Measurements from ENCODE around the gene CPNE4.

The CPNE4 gene

DNA sequence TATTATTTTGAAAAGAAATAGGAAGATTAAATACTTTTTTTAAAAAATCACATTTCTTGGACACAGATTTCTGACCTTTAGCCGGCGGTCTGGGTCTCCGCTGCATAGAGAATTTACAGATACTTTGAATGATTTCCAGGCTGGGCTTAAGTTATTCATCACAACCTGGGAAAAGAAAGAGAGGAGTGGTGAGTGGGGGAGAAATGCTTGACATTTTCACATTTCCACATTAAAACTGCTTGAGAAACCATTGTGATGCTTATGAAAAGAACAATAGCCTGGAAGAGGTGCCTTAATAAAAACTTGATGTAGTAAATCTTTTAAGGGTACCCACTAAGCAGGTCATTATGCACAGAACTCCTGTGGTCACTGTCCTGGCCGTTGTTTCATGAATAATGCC, 365.2 kb downstream of the CPNE4 start:
- DNase-seq, result no peak

DNA sequence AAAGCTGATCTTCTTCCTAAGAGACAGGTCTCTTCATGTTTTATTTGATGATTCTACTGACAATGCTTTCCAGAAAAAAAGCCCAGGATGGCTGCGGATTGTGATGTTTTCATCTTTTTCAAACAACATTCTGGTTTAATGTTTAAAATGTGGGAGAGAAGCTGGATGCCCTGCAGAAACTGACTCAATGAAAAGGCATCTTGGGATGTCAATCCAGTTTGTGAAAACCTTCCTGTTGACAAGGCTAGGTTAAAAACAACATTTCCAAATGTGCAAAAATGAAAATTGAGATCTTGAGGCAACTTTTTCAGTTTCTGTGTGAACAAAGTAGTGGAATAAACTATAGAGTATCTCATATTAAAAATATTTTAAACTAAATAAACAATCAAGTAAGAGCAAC, 376.0 kb downstream of the CPNE4 start:
- DNase-seq, result no peak

DNA sequence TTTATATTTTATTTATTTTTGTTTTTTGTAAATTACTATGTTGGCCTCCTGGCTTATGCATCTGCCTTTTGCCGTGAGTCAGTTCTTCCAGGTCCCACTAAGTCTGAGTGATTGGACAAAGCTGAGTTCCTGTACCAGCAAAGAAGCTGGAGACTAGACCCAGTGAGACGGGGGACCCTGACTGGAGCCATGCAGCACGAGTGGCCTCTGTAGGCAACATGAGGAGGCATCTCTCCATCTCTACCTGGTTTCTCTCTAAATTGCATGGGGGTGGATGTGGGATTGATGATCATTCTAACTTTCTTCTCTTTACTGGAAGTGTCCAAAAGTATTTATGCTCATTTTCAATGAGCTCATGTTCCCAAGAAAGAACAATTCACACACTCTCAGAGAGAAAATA, 376.7 kb downstream of the CPNE4 start:
- DNase-seq, result no peak

DNA sequence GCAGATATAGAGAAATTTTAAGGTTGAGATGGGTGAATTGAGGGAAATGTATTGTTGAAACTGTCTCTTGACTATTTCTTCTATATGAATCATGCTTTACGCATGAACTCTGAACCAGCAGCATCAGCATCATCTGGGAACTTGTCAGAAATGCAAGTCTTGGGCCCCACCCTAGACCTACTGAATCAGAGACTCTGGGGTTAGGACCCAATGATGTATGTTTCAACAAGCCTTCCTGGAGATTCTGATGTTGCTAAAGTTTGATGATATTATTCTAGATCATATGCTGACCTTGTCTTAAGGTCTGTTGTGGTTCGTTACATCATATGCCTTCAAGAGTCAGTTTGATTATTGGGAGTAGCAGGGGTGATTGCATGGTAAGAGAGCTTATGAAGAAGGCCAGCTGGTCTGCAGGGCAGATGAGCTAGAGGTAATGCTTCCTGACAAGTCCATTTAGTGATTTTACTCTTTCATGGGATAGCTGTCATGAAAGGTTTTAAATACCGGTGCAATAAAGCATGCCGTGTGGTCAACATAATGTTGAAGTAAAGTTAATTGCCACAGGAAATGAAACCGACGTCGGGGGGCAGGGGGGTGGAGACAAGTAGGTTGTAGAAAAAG, 379.6 kb downstream of the CPNE4 start:
- no peak for DNase-seq

DNA sequence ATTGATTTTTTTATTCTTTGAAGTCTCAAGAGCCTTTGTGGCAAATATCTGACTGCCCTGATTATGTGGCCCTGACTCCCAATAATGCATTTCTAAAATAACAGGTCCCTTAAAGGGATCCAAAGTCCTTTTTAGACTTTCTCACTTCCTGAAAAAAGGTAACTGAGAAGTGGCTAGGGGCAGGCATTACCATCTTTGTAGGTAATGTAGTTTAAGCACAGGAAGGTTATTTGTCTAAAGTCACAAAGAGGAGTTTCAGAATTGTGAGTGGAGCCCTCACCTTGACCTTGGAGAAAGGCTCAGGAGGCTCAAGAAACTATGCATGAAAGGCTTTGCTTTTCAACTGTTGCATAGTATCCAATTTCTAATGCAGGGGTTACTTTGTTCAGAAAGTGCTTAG, 389.2 kb downstream of the CPNE4 start:
- DNase-seq, result no peak

DNA sequence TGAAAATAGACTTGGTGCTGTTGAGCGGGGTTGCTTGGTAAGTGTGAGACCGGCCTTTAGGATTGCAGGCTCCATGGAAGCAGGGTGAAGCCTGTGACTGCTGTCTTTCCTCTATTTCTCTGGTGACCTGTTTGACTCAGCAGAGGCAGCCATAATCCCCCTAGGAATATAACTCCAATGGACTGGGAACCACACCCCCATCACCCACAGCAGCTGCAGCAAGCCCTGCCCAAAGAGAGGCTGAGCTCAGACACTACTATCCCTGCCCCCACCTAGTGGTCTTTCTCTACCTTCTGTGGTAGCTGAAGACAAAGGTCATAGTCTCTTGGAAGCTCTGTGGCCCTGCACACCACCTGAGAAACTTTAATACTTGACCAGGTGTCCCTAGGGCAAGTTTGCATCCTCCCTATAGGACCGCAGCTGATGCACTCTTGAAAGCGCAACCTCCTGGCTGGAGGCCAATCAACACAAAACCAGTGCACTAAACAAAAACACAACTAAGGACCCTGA, 398.5 kb downstream of the CPNE4 start:
- no peak for DNase-seq

DNA sequence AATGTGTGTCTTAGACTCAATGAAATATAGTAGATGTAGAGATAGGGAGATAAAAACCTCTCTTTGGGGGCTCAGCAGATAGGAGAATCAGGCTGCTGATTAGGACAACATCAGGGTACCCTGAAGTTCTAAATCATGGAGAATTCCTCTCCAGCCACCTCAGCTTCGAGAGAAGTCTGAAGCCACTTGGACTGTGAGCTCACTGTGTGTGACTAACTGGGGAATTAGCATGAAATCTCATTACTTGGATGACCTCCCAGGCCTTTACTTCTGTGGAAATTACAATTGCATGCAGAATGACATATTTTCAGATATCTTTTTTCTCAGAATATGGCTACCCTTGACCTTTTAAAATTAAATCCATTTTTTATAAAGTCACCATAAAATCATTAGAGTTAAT, 404.0 kb downstream of the CPNE4 start:
- DNase-seq, result no peak

DNA sequence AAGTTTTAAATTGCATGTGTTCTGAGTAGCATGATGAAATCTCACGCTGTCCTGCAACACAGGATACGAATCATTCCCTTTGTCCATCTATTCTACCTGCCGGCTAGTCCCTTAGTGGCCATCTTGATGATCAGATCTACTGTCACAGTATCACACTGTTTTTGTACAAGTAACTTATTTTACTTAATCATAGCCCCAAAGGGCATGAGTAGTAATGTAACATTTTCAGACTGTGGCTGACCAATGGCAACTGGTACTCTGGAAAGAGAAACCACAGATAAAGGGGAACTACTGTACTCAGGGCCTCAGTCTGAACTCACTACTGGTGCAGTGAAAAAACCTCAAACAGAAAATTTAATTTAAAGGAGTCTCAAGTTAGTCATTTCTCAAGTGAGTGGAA, 404.7 kb downstream of the CPNE4 start:
- DNase-seq, result no peak

DNA sequence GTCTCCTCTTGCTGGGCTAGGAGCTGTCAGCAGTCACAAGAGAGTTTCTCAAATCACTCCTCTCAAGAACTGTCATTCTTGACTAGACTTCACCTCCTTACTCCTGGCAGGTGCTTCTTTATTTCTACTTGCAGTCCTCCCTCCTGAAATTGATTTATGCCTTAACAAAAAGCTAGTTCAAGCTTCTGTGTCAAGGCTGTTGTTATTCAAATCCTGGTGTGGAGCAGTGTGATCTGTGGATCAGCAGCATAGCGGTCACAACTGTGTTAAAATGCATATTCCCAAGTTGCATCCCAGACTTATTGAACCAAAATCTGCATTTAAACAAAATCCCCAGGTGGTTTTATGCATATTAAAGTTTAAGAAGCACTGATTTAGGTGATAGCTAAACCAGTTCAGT, 411.4 kb downstream of the CPNE4 start:
- no peak for DNase-seq

DNA sequence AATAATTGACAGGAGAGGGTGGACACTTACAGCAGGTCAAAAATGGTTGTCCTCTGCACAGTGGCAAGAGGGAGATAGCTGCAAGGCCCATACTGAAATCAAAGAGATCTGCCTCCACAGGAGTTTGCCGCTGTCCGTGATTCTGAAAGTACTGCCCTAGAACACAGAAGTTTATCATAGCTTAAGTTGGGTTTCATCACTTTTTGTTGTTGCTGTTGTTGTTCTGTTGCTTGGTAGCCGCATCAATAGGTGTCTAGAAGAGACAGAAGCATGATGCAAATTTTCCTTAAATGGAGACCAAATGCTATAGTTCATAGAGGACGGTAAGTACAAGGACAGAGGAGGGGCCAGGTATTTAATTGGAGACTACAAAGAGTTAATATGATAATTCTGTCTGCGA, 412.1 kb downstream of the CPNE4 start:
- no peak for DNase-seq

DNA sequence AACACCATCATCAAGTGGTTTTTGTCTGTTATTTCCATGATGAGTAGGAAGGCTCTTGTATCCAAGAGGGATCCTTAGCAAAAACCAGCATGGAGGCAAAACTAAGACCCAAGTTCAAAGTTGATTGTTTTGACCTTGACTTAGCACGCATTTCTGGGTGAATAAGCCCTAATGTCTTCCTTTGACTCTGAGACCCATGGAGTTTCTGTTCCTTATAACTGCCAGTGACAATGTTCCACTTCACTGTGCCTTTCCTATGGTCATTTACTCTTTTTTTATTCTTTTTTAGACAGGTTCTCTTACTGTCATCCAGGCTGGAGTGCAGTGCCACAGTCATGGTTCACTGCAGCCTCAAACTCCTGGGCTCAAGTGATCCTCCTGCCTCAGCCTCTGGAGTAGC, 413.8 kb downstream of the CPNE4 start:
- DNase-seq, result no peak

DNA sequence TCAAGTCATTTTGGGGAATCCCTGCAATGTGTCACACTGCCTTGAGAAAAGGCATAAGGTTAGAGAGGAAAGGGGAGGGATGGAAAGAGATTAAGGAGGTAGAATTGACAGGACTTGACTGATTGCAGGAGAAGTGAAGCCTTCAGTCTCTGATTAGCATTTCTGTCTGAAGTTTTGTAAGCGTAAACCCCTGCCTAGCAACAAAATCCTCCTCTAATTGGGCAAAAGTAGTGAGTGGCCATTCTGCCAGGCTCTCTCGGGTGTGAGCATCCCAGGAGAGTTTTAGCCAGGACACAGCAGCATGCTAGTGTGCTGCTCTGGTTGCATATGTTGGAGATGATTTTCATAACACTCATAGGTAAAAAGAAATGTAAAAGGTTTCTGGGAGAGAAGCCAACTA, 415.0 kb downstream of the CPNE4 start:
- DNase-seq, result no peak

DNA sequence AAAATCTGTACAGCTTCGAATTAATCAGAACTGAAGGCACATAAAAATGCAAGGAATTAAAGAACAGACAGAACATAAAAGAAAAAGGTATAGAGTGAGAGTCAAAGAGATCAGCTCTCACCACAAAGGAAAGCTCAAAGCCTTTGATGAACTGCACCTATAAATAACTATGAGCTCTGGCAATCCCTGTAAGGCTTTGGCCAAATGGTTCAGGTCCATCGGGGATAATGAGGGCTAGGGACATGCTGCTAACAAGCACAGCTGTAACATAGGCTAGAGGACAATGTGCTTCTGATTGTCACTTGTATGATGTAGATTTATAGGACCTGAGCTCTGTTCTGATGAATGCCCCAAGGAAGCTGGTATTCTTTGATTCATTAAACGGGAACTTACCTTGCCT, 418.1 kb downstream of the CPNE4 start:
- DNase-seq, result no peak

DNA sequence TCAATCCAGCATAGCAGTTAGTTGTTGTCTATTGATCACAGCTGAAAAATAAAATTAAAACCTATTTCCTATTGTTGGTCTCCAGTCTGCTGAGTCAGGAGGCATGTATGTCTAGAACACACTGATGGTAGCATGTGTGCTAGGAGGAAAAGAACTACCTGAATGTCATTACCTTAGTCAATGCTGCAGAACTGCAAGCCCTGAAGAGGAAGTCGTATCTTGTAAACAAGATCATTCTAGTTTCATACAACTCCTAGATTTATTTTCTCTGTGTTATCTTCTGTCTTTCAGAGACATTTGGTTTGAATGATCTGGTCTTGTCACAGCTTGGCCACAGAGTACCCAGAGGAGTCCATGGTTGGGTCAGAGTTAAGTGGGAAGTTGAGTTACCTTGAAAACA, 422.1 kb downstream of the CPNE4 start:
- DNase-seq, result no peak

DNA sequence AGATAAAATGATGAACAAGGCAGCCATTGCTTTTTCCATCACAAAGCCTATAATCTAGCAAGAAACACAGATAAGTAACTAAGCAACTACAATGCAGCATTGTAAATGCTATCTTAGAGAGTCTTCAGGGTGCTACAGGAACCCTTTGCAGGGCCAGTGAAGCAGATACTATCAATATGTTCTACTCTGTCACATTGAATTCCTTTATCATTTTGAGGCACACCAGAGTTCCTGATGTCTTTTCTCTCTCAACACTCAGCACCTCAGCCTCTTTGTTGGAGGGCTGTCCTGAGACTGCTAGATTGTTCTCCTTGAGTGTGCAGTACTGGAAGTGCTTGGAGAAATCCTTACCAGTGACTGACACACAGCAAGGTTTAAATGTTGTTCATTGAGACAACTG, 424.6 kb downstream of the CPNE4 start:
- DNase-seq, result no peak

DNA sequence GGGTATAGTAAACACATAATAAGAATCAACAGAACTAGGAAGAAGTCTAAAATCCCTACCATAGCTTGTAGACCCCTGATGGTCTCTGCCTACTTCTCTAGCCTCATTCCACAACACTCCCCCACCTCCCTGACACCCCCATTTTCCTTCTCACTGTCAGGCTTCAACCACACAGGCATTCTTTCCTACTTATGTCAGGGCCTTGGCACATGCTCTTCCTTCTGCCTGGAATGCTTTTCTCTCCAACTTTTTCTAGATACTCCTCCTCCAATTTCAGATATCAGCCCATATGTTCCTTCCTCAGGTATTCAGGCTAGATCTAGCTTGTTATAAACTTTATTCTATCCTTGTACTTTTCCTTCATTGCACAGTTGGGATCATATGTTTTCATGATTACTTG, 426.1 kb downstream of the CPNE4 start:
- DNase-seq, result no peak

DNA sequence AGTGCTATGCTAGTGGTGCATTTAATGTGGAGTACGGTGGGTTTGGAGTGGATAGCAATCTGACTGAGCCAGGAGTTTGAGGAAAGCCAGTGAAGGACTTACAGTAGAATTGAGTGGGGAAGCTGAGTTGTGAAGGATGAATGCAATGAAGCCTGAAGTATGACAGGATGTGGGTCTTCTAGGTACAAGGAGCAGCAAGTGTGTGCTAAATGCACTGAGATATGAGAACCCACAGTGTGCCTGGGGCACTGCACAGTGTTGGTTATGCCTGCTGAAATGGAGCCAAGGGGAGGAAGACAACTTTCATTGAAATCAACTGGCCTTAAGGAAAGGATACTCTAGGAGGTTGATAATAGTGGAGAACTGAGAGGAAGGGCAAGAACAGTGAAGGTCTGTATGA, 426.5 kb downstream of the CPNE4 start:
- no peak for DNase-seq

DNA sequence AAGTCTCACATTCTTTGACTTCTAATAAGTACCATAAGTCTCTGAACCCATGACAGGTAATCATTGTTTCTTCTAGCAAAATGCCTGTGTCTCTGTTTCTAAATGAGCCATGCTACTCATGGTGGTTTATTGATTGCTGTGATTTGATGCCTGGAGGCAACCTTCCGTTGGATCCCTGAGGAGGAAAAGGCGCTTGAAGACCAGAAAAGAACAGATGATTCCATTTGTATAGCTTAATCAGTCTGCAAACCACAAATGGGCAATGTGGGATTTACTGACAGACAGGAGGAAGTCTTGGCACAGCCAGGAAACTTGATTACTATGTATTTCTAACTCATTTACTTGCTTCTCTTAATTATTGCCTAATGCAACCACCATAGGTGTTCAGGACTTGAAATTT, 428.9 kb downstream of the CPNE4 start:
- DNase-seq, result no peak

DNA sequence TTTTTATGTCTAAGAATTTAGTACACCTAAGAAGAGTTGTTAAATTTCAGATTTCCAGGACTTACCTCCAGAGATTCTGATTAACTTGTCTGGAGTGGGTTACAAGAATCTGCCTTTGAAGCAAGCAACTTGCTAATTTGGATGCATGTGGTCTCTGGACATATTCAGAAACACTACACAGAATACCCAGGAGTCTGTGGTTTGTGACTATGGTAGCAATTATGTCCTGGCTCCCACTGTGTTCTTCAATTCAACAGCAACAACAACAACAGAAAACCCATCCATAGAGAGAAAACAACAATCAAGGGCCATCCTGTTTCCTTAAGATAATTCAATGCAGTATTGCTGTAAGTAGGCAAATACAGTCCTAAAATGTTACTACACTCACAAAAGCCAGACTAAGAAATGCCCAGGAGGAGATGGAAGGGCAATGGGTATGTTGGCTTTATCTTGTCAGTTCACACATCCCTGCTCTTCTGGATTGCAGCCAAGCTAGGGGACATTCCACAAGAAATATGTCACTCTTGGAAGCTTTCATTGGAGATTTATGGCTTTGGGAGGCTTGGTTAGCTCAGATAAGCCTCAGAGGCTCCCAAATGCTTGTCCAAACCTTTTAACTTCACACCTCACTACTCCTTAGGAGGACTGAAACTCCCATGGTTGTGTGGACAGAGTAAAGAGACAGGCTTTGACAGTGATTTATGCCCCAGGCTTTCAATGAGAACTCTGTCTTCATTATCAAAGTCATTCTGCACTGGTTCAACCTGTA, 432.6 kb downstream of the CPNE4 start:
- DNase-seq, result no peak

DNA sequence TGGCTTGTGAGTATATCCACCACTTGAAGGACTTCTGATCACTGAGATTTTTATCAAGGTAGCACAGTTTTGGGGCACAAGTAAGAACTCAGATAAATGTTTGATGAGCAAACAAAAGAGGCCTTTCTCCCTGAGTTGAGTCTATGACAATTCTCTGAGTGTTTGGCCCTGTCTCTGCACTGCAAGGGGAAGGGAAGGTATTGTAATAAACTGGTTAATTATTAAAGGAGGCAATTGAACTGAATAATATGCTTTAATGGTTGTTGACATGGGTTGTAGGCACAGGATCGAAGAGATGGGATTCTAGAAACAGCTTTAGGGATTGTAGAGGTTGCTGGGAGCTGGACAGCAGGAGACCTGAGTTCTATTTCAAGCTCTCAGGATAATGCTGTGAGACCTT, 437.0 kb downstream of the CPNE4 start:
- no peak for DNase-seq

DNA sequence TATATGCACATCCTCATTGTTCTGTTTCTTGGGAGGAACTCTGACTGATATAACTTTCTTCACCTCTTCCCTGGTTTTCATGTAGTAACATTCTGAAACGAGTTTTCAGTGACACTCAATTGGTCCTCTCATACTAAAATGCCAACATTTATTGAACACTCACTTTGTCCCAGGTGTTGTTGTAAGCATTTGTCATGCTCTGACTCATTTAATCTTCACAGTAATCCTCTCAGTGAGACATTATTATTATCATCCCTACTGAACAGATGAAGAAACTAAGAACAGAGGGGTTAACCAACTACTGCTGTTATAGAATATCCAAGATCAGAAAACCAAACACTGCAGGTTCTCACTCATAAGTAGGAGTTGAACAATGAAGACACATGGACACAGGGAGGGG, 437.9 kb downstream of the CPNE4 start:
- DNase-seq, result no peak

DNA sequence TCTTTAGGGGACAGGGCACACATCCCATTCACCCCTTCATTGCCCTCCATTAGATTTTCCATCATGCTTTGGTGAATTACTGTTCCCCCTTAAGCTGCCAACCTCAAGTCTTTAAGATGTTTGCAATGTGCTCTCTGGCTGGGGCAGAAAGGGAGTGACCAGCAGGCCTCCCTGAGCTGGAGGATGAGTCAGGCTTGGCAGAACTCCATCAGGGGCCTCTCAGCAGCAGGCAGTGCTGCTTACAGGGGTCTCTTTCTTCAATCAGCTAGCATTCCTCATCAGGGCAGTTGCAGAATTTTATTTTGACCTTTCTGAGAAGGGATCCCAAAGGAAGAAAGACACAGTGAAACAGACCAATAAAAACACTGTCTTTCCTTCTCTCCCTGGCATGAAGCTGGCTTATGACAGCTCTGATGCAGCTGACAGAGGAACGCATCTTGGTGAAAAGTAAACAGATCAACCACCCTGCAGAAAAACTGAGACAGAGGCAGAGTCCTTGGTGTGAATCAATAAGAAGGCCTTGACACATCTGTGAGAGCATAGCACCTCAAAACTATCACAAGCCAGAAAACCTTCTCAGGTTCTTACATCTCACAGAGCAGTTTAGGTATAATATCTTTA, 443.3 kb downstream of the CPNE4 start:
- DNase-seq, result no peak

DNA sequence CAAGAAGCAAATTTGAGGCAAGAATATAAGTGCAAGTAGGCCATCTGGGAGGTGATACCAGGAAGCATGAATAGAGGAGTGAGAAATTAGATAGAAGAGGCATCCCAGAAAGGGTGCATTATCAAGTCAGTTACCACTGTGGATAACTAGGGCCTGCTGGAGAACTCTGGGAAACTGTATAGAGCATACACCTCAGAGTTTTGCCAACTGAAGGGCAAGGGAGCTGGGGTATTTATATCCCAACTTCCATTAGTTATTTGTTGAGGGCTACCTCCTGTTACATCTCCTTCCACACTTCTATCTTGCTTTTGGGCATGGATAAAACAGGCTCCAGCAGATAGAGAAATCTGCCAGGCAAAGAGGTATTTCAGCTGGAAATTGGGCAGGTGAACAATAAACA, 448.5 kb downstream of the CPNE4 start:
- no peak for DNase-seq

DNA sequence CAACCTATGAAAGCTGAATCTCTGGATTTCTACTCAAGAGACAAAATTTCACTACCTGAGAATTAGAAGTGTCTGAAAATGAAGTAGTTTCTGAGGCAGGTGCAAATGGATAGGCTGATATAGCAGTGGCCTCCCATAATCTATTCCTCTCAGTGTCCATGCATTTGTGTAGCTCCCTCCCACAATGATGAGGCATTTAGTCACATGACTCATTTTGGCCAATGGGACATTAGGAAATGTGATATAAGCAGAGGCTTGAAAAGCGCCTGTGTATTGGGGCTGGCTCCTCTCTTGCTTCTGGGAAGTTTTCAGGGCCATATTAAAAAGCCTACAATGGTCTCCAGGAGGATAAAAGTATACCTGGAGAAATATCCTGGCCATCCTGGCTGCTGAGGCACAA, 452.4 kb downstream of the CPNE4 start:
- DNase-seq, result no peak

Measured in stimulated activated CD4-positive, alpha-beta T cell treated with anti-CD3 and anti-CD28 coated beads, Interleukin-12 subunit alpha, Interleukin-12 subunit beta, amount 100 ng/mL, for 4 hours (primary cell).